VCaP (cell line): ENCODE results near the gene SLC9B2.

Experiments used
- H3K27ac ChIP-seq: fragments of 450-650 bp; 2 replicates; pipeline ENCODE4 v1.5.1; 2017
- TF ChIP-seq, protein P1 (sequence below): fragments of 450-650 bp; conservative IDR thresholded peaks from 2 replicates; pipeline ENCODE4 v1.5.1; 2017; ENCODE audit warnings: mild to moderate bottlenecking, moderate library complexity

The SLC9B2 gene

DNA sequence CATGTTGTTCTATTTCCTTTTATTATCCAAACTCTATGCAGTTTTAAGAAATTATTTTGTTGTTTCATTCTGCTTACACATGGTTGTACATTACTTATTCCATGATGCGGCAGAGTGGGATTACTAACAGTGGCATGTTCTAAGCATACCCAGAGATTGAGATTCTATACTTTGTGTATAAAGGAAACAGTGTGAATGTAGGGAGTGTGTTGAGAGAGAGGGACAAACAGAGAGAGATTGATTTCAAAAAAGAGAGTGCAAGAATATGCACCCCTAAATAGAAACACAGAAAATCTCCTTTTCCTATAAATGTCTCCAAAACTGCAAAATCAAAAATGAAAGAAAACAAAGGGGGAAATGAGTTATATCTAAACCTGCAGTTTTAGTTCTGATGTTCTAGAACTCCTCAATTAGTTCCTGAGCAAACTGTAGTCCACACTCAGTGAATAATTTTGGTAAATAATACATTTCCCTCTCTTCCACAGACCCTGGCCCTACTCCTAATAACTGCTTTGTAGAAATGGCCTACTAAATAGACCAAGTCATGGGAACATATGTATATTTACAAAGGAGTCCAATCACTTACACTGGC is 88.0 kb downstream of the SLC9B2 start:
- TF ChIP-seq, protein P1, sequence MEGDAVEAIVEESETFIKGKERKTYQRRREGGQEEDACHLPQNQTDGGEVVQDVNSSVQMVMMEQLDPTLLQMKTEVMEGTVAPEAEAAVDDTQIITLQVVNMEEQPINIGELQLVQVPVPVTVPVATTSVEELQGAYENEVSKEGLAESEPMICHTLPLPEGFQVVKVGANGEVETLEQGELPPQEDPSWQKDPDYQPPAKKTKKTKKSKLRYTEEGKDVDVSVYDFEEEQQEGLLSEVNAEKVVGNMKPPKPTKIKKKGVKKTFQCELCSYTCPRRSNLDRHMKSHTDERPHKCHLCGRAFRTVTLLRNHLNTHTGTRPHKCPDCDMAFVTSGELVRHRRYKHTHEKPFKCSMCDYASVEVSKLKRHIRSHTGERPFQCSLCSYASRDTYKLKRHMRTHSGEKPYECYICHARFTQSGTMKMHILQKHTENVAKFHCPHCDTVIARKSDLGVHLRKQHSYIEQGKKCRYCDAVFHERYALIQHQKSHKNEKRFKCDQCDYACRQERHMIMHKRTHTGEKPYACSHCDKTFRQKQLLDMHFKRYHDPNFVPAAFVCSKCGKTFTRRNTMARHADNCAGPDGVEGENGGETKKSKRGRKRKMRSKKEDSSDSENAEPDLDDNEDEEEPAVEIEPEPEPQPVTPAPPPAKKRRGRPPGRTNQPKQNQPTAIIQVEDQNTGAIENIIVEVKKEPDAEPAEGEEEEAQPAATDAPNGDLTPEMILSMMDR: no peak

DNA sequence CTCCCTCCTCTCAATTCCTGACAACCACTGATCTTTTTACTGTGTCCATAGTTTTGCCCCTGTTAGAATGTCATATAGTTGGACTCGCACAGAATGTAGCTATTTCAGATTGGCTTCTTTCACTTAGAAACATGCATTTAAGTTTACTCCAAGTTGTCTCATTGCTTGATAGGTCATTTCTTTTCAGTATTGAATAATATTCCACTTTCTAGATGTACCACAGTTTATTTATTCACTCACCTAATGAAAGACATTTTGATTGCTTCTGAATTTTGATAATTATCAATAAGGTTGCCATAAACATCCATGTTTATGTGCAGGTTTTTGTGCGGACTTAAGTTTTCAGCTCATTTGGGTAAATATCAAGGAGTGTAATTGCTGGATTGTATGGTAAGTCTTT is 95.6 kb downstream of the SLC9B2 start:
- TF ChIP-seq, protein P1: no peak
- H3K27ac ChIP-seq: no peak overlapping the region

More for the DNA sequence above, 88.0 kb downstream of the SLC9B2 start:
- H3K27ac ChIP-seq: no peak overlapping the region
